Stimulated activated CD8-positive, alpha-beta memory T cell treated with anti-CD3 and anti-CD28 coated beads, Interleukin-12 subunit alpha, Interleukin-12 subunit beta, amount 100 ng/mL, for 1 hour (primary cell): ENCODE measurements around the gene RAD51B.

Experiments
- DNase-seq: peaks from one replicate; pipeline ENCODE4 v3.0.0-alpha.2; 2020; ENCODE audit warnings: low read depth

The RAD51B gene

DNA sequence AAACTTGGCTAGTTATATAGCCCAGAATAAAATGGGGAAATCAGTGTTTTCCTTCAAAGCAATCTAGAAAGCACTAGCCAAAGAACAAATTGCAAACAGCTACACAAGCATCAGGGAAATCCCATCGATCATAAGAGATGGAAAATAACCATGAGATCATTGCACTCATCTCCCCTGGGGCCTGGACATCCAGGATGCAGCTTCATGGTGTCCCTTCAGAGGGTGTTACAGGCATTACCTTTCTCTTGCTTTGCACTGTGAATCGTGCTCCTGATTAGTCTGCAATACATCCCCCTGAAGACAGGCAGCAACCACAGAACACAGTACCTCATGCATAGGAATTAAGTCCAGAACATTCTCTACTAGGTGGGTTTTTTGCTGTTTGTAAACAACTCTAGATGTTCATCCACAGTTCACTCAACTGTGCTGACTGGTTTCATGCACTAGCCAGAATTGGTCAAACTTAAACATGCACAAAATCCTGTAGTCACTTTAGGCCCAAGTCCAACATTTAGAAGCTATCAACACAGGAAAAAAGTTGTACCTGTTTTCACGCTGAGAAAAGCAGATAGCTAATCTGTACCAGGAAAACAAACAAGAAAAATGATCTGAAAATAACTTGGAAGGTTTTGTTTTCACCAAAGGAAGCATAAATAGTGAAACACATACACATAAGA is 853.2 kb downstream of the RAD51B start:
- DNase-seq, result no peak

DNA sequence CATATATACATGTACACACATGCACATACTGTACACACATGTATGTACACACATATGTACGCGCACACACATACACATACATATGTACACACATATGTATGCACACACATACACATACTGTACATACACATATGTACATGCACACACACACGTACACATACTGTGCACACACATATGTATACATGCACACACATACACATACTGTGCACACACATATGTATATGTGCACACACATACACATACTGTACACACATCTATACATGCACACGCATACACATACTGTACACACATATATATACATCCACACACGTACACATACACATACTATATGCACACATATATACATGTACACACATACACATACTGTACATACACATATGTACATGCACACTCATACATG is 853.9 kb downstream of the RAD51B start:
- DNase-seq, result no peak

DNA sequence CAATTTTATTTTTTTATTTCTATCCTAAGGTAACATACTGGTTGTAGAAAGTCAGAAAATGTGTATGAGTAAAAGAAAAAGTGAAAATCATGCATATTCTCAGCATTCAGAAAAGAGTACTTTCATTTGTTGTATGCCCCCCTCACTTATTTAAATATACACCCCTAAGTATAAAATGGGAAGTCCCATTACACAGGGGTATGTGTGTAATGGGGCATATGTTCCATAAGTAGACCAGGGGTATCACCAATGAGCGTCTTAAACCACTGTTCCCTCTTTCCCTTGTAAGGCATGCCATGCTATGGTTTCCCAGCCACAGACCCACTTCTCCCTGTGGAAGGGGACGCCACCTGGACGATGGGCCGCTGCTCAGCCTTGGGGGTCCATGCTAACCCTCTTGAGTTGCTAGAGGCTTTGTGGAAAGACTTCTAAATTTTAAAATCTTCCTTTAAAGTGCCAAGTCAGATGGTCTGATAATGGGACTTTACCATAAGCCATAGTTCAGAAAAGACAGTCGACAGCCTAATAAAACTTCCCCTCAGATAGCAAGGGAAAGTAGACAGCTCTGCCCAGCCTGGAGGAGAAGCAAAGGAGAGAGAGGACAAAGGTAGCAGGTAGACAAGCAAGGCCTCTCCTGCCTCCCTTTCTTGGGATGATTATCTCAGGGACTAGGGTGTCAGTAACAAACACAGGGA is 855.1 kb downstream of the RAD51B start:
- no peak for DNase-seq

- no peak for DNase-seq
Observed at GRCh38 chr14:68675233-68675577, 855.6 kb downstream of the RAD51B start.

DNA sequence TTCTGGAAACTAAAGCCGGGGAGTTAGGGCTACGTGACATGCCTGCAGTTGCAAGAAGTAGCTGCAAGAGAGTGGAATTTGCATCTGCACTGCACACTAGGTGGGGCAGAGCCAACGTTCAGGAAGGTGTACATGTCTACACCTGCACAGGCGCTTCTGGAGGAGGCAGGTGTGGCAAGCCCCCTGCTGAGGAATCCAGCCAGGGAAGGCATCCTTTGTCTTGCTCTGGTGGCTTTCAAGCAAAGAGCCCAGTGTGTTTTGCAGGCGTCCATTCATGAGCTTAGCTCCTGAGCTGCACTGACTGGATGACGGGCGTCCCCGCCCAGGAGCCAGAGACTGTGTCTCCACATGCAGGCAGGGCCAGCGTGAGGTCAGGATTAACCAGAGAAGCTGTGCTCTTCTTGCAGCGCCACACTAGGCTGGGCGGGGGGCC is 856.9 kb downstream of the RAD51B start:
- DNase-seq, result no peak

DNA sequence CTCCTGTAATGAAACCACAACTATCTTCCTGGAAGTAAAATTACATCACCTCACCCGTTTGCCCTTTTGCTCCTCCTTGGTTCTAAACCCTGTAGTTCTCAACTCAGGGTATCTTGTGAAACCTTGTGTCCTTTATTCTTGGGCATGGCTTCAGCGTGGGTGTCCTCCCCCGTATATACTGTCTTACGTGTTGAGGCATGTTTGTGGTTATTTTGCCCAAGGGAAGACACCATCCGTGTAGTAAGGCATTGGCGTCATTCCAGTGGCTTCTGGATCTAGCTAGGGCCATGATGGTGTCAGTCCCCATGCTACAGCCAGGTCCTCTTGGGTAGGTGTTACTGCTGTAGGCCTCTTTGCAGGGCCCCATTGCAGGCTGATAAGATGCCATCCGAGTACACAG is 857.9 kb downstream of the RAD51B start:
- DNase-seq, result no peak

DNA sequence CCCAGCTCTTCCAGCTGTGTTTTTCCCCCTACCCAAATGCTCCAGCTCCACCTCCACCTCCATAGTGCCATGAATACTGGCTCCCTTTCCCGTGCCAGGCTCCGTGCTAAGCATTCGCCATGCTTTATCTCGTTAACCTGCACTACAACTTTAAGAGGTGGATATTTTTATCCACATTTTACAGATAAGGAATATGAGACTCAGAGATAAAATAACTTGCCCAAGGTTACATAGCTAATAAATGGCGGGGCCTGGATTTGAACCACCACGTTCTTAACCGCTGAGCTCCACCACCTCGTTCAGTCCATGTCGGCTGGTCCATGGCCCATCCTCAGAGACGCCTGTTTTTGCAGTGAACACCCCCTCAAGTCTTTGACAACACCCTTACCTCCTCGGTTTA is 858.3 kb downstream of the RAD51B start:
- no peak for DNase-seq

- no peak for DNase-seq
Observed at GRCh38 chr14:68678471-68678870, 858.9 kb downstream of the RAD51B start.

DNA sequence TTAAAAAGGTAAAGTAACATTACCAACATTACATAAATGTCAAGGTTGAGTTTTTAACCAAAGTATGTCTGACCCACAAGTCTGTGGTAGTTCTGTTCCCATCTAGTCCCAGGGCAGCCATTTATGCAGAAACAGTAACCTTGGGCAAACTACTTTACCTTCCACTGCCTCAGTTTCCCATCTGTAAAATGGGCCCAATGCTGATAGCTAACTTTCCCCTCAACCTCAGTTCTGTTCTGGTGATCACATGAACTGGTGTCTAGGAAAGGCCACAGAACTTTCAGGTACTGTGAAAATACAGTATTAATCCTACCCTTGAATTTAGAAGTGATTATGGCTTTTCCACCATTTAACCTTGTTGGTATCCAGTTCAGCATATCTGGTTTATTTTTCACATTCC is 859.7 kb downstream of the RAD51B start:
- DNase-seq, result no peak

DNA sequence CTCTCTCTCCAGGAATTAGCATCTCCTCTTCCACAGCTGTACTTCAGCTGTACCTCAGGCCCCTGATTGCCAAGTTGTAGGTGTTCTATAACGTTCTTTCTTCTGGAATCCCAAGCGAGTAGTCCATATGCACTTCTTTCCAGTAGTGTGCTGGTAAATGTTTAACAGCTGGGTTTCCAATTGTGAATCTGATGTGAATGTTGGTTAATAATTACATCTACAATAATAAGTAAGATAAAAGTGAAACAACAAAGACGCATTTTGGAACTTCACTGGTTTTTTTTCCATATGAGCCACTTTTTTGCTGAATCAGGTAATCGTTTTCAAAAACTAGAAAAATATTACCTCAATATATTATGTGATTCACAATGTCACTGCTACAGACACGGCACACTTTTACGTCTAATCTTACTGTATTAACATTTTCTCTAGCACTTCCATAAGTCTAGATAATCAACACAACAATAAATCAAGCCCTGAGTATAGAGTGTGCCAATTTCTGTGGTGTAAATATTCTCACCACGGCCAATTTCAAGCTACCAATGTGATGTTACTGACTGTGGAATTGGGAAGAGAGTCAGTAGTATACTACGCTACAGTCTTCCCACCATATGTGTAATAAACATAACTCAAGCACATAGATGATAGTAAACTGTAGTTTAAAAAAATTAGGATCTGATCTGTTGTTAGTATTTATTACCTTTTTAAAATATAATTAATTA is 860.3 kb downstream of the RAD51B start:
- no peak for DNase-seq

- DNase-seq, result no peak
Observed at GRCh38 chr14:68680541-68681051, 861.0 kb downstream of the RAD51B start.

DNA sequence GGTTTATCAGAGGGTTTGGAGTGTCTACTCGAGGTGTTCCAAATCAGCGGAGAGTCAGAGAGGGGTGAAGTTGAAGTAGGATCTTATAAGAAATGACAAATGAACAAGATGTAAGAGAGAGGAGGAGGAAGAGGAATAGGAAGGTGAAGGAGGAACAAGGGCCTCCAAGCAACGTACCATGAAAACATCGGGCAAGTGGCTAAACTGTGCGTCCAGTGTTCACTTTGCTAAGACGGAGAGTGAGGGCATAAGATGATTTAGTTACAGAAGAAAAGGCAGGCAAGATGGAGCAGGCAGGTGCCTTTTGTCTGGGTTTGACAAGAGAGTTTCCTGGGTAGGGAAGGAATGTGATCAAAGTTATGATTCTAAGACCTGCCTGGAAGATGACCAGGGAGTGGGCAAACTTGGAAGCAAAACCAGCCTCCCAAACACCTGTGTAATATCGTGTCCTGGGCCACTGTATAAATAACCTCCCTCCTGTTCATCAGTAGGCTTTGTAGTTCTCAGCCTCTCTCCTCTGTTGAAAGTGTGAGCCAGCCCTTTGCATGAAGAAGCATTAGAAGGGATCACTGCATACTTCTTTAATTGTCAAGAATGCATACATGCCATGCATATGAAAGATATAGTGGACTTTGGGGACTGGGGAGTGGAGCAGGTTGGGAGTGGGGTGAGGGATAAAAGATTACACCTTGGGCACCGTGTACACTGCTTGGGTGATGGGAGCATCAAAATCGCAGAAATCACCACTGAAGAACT is 861.9 kb downstream of the RAD51B start:
- no peak for DNase-seq

- DNase-seq, result no peak
Observed at GRCh38 chr14:68682166-68683103, 862.9 kb downstream of the RAD51B start.

- no peak for DNase-seq
Observed at GRCh38 chr14:68683326-68683725, 863.7 kb downstream of the RAD51B start.

GRCh38 chr14:68684466-68685418 is 865.2 kb downstream of the RAD51B start:
- DNase-seq, result no peak

DNA sequence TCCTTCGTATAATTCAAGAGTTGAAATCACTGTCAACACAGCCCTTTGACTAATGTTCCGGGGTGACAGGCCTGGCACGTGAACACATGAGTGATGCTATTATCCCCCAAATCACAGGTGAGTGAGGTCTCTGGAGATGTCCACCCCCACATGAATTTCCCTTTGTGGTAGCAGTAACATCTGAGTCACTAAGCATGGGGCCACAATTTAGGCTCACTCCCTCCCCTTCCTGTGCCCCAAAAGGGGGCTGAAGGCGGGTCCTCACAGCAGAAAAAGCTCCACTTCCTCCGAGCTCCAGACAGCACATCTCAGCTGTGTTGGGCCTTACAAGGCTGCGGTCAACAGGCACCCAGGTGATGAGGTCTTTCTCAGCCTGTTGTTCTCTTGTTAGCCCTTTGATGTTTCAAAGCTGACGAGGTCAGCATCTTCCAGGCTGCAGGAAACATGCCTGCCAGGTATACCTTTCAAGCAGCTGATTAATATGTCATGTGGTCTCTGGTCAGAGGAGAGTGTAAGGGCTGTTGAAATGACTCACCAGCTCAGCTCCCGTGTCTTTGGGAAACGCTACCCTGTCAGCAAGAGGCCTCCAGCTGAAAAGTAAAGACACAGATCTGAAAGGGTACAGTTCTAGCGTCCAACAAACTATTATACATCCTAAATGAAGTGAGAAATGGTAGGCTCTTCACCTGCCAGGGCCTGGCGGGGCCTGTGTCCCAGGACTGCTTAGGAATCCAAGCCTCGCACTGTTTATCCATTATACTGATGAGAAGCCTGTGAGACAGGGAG is 866.0 kb downstream of the RAD51B start:
- peak; percentile 69 for DNase-seq

DNA sequence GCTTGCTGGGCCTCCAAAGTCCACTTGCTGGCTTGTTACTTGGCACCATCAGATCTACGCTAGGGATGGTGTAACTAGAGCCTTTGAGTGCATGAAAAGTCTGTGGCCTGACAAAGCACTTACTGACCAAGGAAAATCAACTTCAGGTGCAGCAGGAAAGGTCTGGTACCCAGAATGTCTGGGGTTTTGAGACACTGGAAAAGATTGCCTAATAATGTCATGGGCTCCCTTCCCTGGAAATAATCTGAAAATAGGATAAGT is 866.6 kb downstream of the RAD51B start:
- no peak for DNase-seq

DNA sequence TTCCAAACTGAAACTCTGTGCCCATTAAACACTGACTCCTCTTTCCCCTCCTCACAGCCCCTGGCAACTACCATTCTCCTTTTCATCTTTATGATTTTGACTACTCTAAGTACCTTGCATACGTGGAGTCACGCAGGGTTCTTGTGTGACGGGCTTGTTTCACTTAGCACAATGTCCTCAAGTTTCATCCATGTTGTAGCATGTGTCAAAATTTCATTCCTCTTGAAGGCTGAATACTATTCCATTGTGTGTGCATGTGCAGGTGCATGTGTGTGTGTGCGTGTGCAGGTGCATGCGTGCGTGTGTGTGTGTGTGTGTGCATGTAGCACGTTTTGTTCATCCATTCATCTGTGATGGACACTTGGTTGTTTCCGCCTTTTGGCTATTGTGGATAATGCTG is 867.1 kb downstream of the RAD51B start:
- no peak for DNase-seq

GRCh38 chr14:68687746-68688145 is 868.2 kb downstream of the RAD51B start:
- DNase-seq, result no peak
